ENCODE data around the gene EPHA6. TPM values are rescaled to one million over a fixed set of nuclear protein-coding genes. Genes with fewer than 3 reads are reported as not detected.
A peak's percentile ranks its signal among the peaks of the same experiment; 100 is the strongest.

EPHA6 gene
- total and polyA plus RNA-seq, 7 donors: 0.58 to 53.5 (median 45.4) TPM; not detected in 2

- 45 to 49% methylated on average over 3 of the region's 3 CpGs for WGBS, 2 donors
- H3K27me3 ChIP-seq: no peaks in the 10 kb centered on the region
- intact Hi-C loops (cut with DNase I): loop anchor here (2.0 to 10.0 kb wide), 2 partner anchors 794 to 844 kb away; partner anchors contain the start of gene EPHA6
- H3K9me3 ChIP-seq: peaks cover 0 to 1% (median 0%) of the 10 kb centered on the region in 4 donors
- TF ChIP-seq POLR2A (IDR thresholded peaks at IDR 0.05) (no peak), CTCF (IDR thresholded peaks at IDR 0.05) (peak in 2 of 4 experiments; percentile 30 to 53)
- H3K4me3 ChIP-seq: no peak overlapping the region
- no peaks in the 10 kb centered on the region for H3K36me3 ChIP-seq
- no peak for DNase-seq
- H3K27ac ChIP-seq: no peak overlapping the region
- no peaks in the 10 kb centered on the region for H3K4me1 ChIP-seq
These were observed 844.4 kb downstream of the EPHA6 start for GRCh38 chr3:97658668-97659285.

DNA sequence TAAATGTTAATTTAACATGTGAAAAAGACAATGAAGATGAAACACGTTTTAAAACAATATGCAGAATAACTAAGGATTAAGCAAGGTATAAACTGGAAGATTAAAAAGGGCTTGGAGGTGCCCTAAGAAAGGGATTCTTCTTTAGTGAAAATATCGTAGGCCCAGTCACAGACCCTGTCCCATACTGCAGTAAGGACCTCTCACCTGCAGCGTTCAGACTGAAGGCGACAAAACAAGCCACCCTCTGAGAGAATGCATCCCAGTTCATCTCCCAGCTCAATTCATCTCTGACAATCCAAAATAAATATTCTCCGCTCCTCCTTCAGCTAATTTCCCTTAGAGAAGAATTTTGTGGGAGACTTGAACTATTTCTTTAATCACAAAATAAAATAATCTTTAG lies 847.9 kb downstream of the EPHA6 start:
- H3K4me3 ChIP-seq: no peak overlapping the region
- no peak for TF ChIP-seq CTCF (IDR thresholded peaks at IDR 0.05)
- TF ChIP-seq POLR2A (IDR thresholded peaks at IDR 0.05): no peak
- no peaks in the 10 kb centered on the region for H3K9me3 ChIP-seq
- H3K36me3 ChIP-seq: no peaks in the 10 kb centered on the region
- no peaks in the 10 kb centered on the region for H3K4me1 ChIP-seq
- intact Hi-C loops (cut with DNase I): no loop called here
- DNase-seq: no peak
- H3K27ac ChIP-seq: no peak overlapping the region
- no peaks in the 10 kb centered on the region for H3K27me3 ChIP-seq
- 79 to 82% methylated on average over 5 of the region's 5 CpGs for WGBS, 2 donors

GRCh38 chr3:97662762-97663161 lies 848.4 kb downstream of the EPHA6 start:
- Histone ChIP-seq H3K9me3 (no peaks in the 10 kb centered on the region), H3K36me3 (no peaks in the 10 kb centered on the region), H3K4me3 (no peak overlapping the region), H3K27me3 (no peaks in the 10 kb centered on the region), H3K4me1 (no peaks in the 10 kb centered on the region), H3K27ac (no peak overlapping the region)
- TF ChIP-seq POLR2AphosphoS5 (IDR thresholded peaks at IDR 0.05) (no peak), EP300 (IDR thresholded peaks at IDR 0.05) (no peak), CTCF (IDR thresholded peaks at IDR 0.05) (no peak)
- no peak for DNase-seq
- intact Hi-C loops (cut with DNase I): no loop called here
- 71 to 72% methylated on average over 3 of the region's 3 CpGs for WGBS, 2 donors

DNA sequence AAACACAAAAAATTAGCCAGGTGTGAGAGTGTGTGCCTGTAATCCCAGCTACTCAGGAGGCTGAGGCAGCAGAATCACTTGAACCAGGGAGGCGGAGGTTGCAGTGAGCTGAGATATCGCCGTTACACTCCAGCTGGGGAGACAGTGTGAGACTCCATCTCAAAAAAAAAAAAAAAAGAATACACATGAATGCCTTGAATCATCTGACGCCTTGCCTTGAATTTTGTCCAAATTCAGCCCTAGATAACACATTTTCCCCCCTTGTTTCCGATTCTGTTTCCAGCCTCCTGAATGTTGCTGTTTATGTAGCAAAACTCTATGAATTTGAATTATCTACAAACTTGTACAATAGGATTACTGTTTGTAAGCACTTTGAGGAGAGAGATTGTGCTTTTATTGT lies 851.5 kb downstream of the EPHA6 start:
- Histone ChIP-seq H3K4me1 (no peaks in the 10 kb centered on the region), H3K27me3 (no peaks in the 10 kb centered on the region), H3K4me3 (no peak overlapping the region), H3K27ac (no peak overlapping the region), H3K9me3 (no peaks in the 10 kb centered on the region), H3K36me3 (no peaks in the 10 kb centered on the region)
- intact Hi-C loops (cut with DNase I): no loop called here
- WGBS, 2 donors: 90 to 92% methylated on average over 5 of the region's 5 CpGs
- DNase-seq: no peak
- TF ChIP-seq EP300 (IDR thresholded peaks at IDR 0.05) (no peak), CTCF (IDR thresholded peaks at IDR 0.05) (no peak), POLR2A (IDR thresholded peaks at IDR 0.05) (no peak), POLR2AphosphoS5 (IDR thresholded peaks at IDR 0.05) (no peak)

DNA sequence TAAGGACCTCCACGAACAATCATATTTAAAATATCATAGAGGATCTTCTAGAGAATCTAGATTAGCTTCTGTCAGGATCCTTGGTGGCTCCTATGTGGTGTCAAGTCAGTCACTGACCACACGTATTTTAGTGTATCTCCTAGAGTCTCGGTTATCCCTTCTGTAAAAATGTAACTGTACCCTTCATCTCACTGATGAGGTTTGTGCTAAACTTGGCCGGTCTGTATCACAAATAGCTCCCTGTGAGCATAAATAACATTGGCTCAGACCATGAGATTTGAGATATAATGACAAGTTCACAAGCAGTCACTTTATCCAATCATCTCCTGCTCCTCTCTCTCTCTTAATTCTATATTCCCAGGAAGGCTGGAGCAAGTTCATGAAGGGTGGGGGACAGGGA lies 856.6 kb downstream of the EPHA6 start:
- no peak for TF ChIP-seq POLR2AphosphoS5 (IDR thresholded peaks at IDR 0.05)
- no peak for TF ChIP-seq EP300 (IDR thresholded peaks at IDR 0.05)
- TF ChIP-seq POLR2A (IDR thresholded peaks at IDR 0.05): no peak
- WGBS, 2 donors: 82 to 86% methylated on average over 4 of the region's 4 CpGs
- Histone ChIP-seq H3K27me3 (no peaks in the 10 kb centered on the region), H3K4me3 (no peak overlapping the region), H3K4me1 (no peaks in the 10 kb centered on the region), H3K36me3 (no peaks in the 10 kb centered on the region), H3K9me3 (no peaks in the 10 kb centered on the region), H3K27ac (no peak overlapping the region)
- no peak for DNase-seq
- intact Hi-C loops (cut with DNase I): no loop called here
